Neural progenitor cell (in vitro differentiated cells): ENCODE data around the gene COL23A1. TPM values are rescaled to one million over a fixed set of nuclear protein-coding genes. Genes with fewer than 3 reads are reported as not detected.

Experiments used
- DNase-seq: peaks from one replicate; pipeline ENCODE4 v3.0.0-alpha.2; 2016; ENCODE audit warnings: low spot score
- H2AFZ ChIP-seq: fragments of 200-600 bp; sonication (generic); replicated peaks from 2 replicates; pipeline ENCODE4 v1.6.1; 2016; ENCODE audit warnings: antibody characterized with exemption
- H3F3A ChIP-seq: fragments of 200-600 bp; sonication (generic); 2 replicates; pipeline ENCODE4 v1.6.1; 2016; ENCODE audit warnings: antibody characterized with exemption, low read depth
- H3K27ac ChIP-seq: fragments of 200-600 bp; sonication (generic); 2 replicates; pipeline ENCODE4 v1.5.1; 2016; ENCODE audit warnings: mild to moderate bottlenecking
- H3K27me3 ChIP-seq: fragments of 200-600 bp; sonication (generic); 2 replicates; pipeline ENCODE4 v1.6.1; 2016; ENCODE audit warnings: mild to moderate bottlenecking, moderate library complexity
- H3K36me3 ChIP-seq: fragments of 200-600 bp; sonication (generic); 2 replicates; pipeline ENCODE4 v1.5.1; 2016
- H3K4me1 ChIP-seq: fragments of 200-600 bp; sonication (generic); 2 replicates; pipeline ENCODE4 v1.6.1; 2016; ENCODE audit warnings: mixed run types
- H3K4me2 ChIP-seq: fragments of 200-600 bp; sonication (generic); 2 replicates; pipeline ENCODE4 v1.6.1; 2016
- H3K4me3 ChIP-seq: fragments of 200-600 bp; sonication (generic); 2 replicates; pipeline ENCODE4 v1.5.1; 2016
- H3K79me2 ChIP-seq: fragments of 200-600 bp; sonication (generic); 2 replicates; pipeline ENCODE4 v1.6.1; 2016; ENCODE audit warnings: low read depth
- H3K9ac ChIP-seq: fragments of 200-600 bp; sonication (generic); 2 replicates; pipeline ENCODE4 v1.6.1; 2016
- H3K9me3 ChIP-seq: fragments of 200-600 bp; sonication (generic); 2 replicates; pipeline ENCODE4 v1.5.1; 2016; ENCODE audit warnings: low read depth
- H4K20me1 ChIP-seq: fragments of 200-600 bp; sonication (generic); 2 replicates; pipeline ENCODE4 v1.6.1; 2016; ENCODE audit warnings: low read depth
- H3K27ac Mint-ChIP-seq: 3 replicates; pipeline ENCODE4 v1.8.0; 2021; ENCODE audit warnings: mixed read lengths
- H3K27me3 Mint-ChIP-seq: 2 replicates; pipeline ENCODE4 v1.8.0; 2022; ENCODE audit warnings: low read depth, mild to moderate bottlenecking, inconsistent platforms, moderate library complexity, mixed read lengths; ENCODE audit not compliant: insufficient read depth
- H3K36me3 Mint-ChIP-seq: 3 replicates; pipeline ENCODE4 v1.8.0; 2021; ENCODE audit warnings: mixed read lengths
- H3K4me1 Mint-ChIP-seq: 3 replicates; pipeline ENCODE4 v1.8.0; 2021; ENCODE audit warnings: mixed read lengths
- H3K4me3 Mint-ChIP-seq: 3 replicates; pipeline ENCODE4 v1.8.0; 2021; ENCODE audit warnings: mild to moderate bottlenecking, moderate library complexity, mixed read lengths
- H3K9me3 Mint-ChIP-seq: 3 replicates; pipeline ENCODE4 v1.8.0; 2020; ENCODE audit warnings: mixed read lengths
- CTCF ChIP-seq: fragments of 200-600 bp; sonication (generic); IDR thresholded peaks from 2 replicates; pipeline ENCODE4 v1.5.1; 2017; ENCODE audit warnings: antibody characterized with exemption, mild to moderate bottlenecking
- EZH2 ChIP-seq: fragments of 200-600 bp; sonication (generic); IDR thresholded peaks from 2 replicates; pipeline ENCODE4 v1.6.1; 2017; ENCODE audit warnings: antibody characterized with exemption, mild to moderate bottlenecking, moderate library complexity
- EZH2phosphoT487 ChIP-seq: fragments of 200-600 bp; sonication (generic); IDR thresholded peaks from 2 replicates; pipeline ENCODE4 v1.6.1; 2017; ENCODE audit warnings: antibody characterized with exemption
- total RNA-seq: library from RNA; depleted of rRNA; stranded (reverse); fragments of >200 nt; gene quantifications from 2 replicates; pipeline ENCODE4 v1.2.3, GENCODE V29; 2015; ENCODE audit warnings: low replicate concordance

COL23A1 gene
- total RNA-seq, 1 donor from 2014 or later: not detected

- H3F3A ChIP-seq: no peaks in the 10 kb centered on the region
- H3K4me3 Mint-ChIP-seq: no peak overlapping the region
- H2AFZ ChIP-seq: no peak overlapping the region
- peaks cover 19% of the 10 kb centered on the region for H3K4me1 ChIP-seq
- H4K20me1 ChIP-seq: no peaks in the 10 kb centered on the region
- no peaks in the 10 kb centered on the region for H3K79me2 ChIP-seq
- H3K9me3 Mint-ChIP-seq: no peaks in the 10 kb centered on the region
- no peaks in the 10 kb centered on the region for H3K9me3 ChIP-seq
- H3K4me3 ChIP-seq: no peak overlapping the region
- H3K4me1 Mint-ChIP-seq: peaks cover 66% of the 10 kb centered on the region
- no peak for TF ChIP-seq EZH2
- TF ChIP-seq CTCF: no peak
- H3K27ac Mint-ChIP-seq: no peak overlapping the region
- DNase-seq: no peak
- H3K36me3 ChIP-seq: no peaks in the 10 kb centered on the region
- peaks cover 15% of the 10 kb centered on the region for H3K27me3 Mint-ChIP-seq
- H3K9ac ChIP-seq: no peak overlapping the region
- H3K4me2 ChIP-seq: no peak overlapping the region
- H3K36me3 Mint-ChIP-seq: no peaks in the 10 kb centered on the region
- no peaks in the 10 kb centered on the region for H3K27me3 ChIP-seq
- no peak overlapping the region for H3K27ac ChIP-seq
Measured at GRCh38 chr5:178386336-178386931, 203.8 kb downstream of the COL23A1 start.

GRCh38 chr5:178385496-178385890, 204.7 kb downstream of the COL23A1 start:
- Histone ChIP-seq H3K9ac (no peak overlapping the region), H3K79me2 (no peaks in the 10 kb centered on the region), H3K4me1 (peaks cover 19% of the 10 kb centered on the region), H4K20me1 (no peaks in the 10 kb centered on the region), H3K27ac (no peak overlapping the region), H3K4me3 (no peak overlapping the region), H3K9me3 (no peaks in the 10 kb centered on the region), H3K4me2 (no peak overlapping the region), H3K36me3 (no peaks in the 10 kb centered on the region), H3K27me3 (no peaks in the 10 kb centered on the region), H2AFZ (no peak overlapping the region), H3F3A (no peaks in the 10 kb centered on the region)
- Mint-ChIP-seq H3K4me1 (peaks cover 65% of the 10 kb centered on the region), H3K27me3 (peaks cover 17% of the 10 kb centered on the region), H3K27ac (no peak overlapping the region), H3K4me3 (no peak overlapping the region), H3K9me3 (no peaks in the 10 kb centered on the region), H3K36me3 (no peaks in the 10 kb centered on the region)
- TF ChIP-seq EZH2: no peak
- no peak for TF ChIP-seq CTCF
- no peak for DNase-seq

- Mint-ChIP-seq H3K36me3 (no peaks in the 10 kb centered on the region), H3K4me3 (no peak overlapping the region), H3K4me1 (peaks cover 62% of the 10 kb centered on the region), H3K9me3 (no peaks in the 10 kb centered on the region), H3K27ac (no peak overlapping the region), H3K27me3 (peaks cover 13% of the 10 kb centered on the region)
- no peak overlapping the region for H3K27ac ChIP-seq
- H3K27me3 ChIP-seq: no peaks in the 10 kb centered on the region
- TF ChIP-seq CTCF (no peak), EZH2 (no peak), EZH2phosphoT487 (no peak)
- H3K9ac ChIP-seq: no peak overlapping the region
- H3F3A ChIP-seq: no peaks in the 10 kb centered on the region
- no peaks in the 10 kb centered on the region for H3K9me3 ChIP-seq
- no peaks in the 10 kb centered on the region for H3K79me2 ChIP-seq
- peaks cover 19% of the 10 kb centered on the region for H3K4me1 ChIP-seq
- no peak for DNase-seq
- no peak overlapping the region for H2AFZ ChIP-seq
- no peak overlapping the region for H3K4me2 ChIP-seq
- H4K20me1 ChIP-seq: no peaks in the 10 kb centered on the region
- no peak overlapping the region for H3K4me3 ChIP-seq
- no peaks in the 10 kb centered on the region for H3K36me3 ChIP-seq
Measured at GRCh38 chr5:178384816-178385495, 205.2 kb downstream of the COL23A1 start.
